Activated CD4-positive, alpha-beta T cell treated with anti-CD3 and anti-CD28 coated beads, Interleukin-10, Interleukin-2, amounts not matched to agents 100 ng/mL and 50 ng/mL, durations not matched to agents 16 hours and 8 hours (primary cell): ENCODE results near the gene KANK4.

ENCODE experiments used
- DNase-seq: peaks from one replicate; pipeline ENCODE4 v3.0.0-alpha.2; 2020

The KANK4 gene

DNA sequence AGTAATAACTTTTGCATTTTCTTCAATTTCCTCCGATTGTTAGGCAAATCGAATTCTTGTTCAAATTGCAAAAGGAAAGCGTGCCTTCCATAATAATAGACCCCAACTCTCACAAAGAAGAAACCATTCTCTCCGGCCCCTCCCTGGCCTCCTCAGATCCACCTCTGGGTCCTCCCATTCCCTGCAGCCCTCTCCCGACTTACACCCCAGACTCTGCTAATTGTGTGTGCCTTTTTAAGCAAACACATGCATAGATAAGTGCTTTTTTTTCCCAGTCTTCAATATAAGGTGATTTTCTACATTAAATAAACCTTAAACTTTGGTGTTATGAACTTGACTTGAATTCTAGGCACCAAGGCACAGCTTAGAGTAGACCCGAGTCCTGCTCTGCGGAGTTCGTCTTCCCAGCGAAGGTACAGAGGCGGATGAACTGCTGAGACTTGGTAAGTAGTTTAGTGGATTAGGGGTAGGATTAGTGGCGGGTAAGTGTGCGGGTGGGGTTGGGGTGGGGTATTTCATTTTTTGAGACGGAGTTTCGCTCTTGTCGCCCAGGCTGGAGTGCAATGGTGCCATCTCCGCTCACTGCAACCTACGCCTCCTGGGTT lies 123.0 kb downstream of the KANK4 start:
- no peak for DNase-seq

DNA sequence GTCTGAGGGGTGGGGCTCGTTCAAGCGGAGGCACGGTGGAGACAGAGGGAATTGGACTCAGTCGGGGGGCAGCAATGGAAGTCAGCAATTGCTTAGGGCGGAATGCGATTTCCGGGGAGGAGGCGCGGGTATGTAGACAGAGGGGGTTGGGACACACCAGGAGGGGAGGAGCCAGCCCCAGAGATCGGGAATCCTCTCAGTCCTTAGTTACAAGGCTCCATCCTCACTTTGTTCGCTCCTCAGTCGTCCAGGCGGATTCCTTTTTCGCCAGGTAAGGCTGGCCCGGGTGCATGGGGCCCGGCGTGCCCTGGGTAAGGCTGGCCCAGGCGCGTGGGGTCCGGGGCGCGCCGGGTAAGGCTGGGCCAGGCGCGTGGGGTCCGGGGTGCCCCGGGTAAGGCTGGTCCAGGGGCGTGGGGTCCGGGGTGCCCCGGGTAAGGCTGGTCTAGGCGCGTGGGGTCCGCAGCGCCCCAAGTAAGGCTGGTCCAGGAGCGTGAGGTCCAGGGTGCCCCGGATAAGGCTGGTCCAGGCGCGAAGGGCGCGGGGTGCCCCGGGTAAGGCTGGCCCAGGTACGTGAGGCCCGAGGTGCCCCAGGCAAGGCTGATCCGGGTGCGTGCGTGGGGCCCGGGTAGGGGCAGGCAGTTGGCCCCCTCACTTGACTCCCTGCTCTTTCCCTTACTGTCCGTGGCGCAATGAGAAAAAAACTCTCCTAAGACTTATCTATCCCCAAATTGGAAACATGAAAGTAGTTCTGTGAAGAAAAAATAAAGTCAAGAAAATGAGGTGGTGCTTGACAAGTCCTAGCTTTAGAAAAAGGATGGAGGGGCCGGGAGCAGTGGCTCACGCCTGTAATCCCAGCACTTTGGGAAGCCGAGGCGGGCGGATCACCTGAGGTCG lies 124.3 kb downstream of the KANK4 start, which contains the start of gene L1TD1:
TSS of gene L1TD1 (plus strand) at position 199 of the 894 bp plus-strand sequence. CDS start 11,780 bp downstream, outside the sequence.
- DNase-seq, result no peak

DNA sequence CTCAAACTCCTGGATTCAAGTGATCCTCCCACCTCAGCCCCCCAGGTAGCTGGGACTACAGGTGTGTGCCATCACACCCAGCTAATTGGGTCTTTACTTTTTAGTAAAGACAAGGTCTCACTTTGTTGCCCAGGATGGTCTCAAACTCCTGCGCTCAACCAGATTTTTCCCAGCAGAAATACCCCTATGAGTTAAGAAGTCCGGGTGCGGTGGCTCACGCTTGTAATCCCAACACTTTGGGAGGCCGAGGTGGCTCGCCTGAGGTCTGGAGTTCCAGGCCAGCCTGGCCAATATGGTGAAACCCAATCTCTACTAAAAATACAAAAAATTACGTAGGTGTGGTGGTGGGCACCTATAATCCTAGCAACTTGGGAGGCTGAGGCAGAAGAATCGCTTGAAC lies 131.1 kb downstream of the KANK4 start:
- no peak for DNase-seq

DNA sequence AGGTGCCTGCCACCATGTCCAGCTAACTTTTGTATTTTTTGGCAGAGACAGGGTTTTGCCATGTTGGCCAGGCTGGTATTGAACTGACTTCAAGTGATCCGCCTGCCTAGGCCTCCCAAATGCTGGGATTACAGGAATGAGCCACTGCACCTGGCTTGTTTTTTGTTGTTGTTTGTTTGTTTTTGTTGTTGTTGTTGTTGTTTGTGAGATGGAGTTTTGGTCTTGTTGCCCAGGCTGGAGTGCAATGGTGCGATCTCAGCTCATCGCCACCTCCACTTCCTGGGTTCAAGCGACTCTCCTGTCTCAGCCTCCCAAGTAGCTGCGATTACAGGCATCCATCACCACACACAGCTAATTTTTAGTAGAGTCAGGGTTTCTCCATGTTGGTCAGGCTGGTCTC lies 131.7 kb downstream of the KANK4 start:
- no peak for DNase-seq
